Thymus (tissue), 11 donors: ENCODE results near the gene CAPSL. TPM values are rescaled to one million over a fixed set of nuclear protein-coding genes. Genes with fewer than 3 reads are reported as not detected.
"Not testable (repeated sequence)": the region's sequence is repeated elsewhere in the genome, so short reads cannot be mapped to it uniquely, and the experiment has no call there.

Experiments used
- DNase-seq, 9 donors: peaks; one replicate each; pipeline ENCODE4 v3.0.0-alpha.2; 2013; ENCODE audit warnings: low spot score in 9 of 9, low read depth in 6 of 9, missing footprints in 1 of 9
- H3K27ac ChIP-seq, 2 donors: one replicate each; pipeline ENCODE4 v1.5.1; 2013; ENCODE audit warnings: control low read depth in 1 of 2, low read depth in 1 of 2, low read length in 1 of 2, mild to moderate bottlenecking in 1 of 2, moderate library complexity in 1 of 2
- H3K27me3 ChIP-seq, 2 donors: one replicate each; pipeline ENCODE4 v1.5.1; 2013; ENCODE audit warnings: low read length in 1 of 2; ENCODE audit not compliant: control insufficient read depth in 2 of 2, insufficient read depth in 1 of 2
- H3K36me3 ChIP-seq, 2 donors: one replicate each; pipeline ENCODE4 v1.5.1; 2013; ENCODE audit warnings: low read length in 1 of 2, mild to moderate bottlenecking in 1 of 2, moderate library complexity in 1 of 2; ENCODE audit not compliant: control insufficient read depth in 2 of 2, insufficient read depth in 2 of 2
- H3K4me1 ChIP-seq, 2 donors: one replicate each; pipeline ENCODE4 v1.5.1; 2013; ENCODE audit warnings: low read length in 2 of 2; ENCODE audit not compliant: control insufficient read depth in 2 of 2, insufficient read depth in 2 of 2
- H3K4me3 ChIP-seq, 2 donors: one replicate each; pipeline ENCODE4 v1.5.1; 2013; ENCODE audit warnings: low read length in 2 of 2, control low read depth in 1 of 2, mild to moderate bottlenecking in 1 of 2
- H3K9me3 ChIP-seq, 2 donors: one replicate each; pipeline ENCODE4 v1.5.1; 2013; ENCODE audit warnings: low read length in 1 of 2, mild to moderate bottlenecking in 1 of 2; ENCODE audit not compliant: control insufficient read depth in 2 of 2, insufficient read depth in 1 of 2
- WGBS: extraction: QIAGEN DNeasy Blood & Tissue Kit; methylation state at CpG from one replicate; pipeline ENCODE4 v1.1.7; 2013; 5-methylcytosine and 5-hydroxymethylcytosine counted together
- polyA plus RNA-seq: library from polyadenylated mRNA; stranded (reverse); fragments of 200-250 nt; gene quantifications from one replicate; pipeline ENCODE4 v1.2.3, GENCODE V29; 2013
- total RNA-seq: library from RNA; stranded (reverse); fragments of 120-200 nt; gene quantifications from one replicate; pipeline ENCODE4 v1.2.4, GENCODE V29; 2013
- donor health status: healthy.

Gene CAPSL
- total and polyA plus RNA-seq, 2 donors, result 2.6 to 4.0 TPM

GRCh38 chr5:35900972-35901695 lies 37.3 kb downstream of the CAPSL start:
- DNase-seq, result peak in 1 of 9 donors; percentile 68
- Histone ChIP-seq H3K9me3 (peaks cover 0 to 7% of the 10 kb centered on the region in 2 donors), H3K4me3 (peak overlapping the region in 1 of 2 donors; percentile 6), H3K36me3 (no peaks in the 10 kb centered on the region), H3K27me3 (no peaks in the 10 kb centered on the region), H3K4me1 (peaks cover 45 to 67% of the 10 kb centered on the region in 2 donors), H3K27ac (peak overlapping the region; percentile 83 to 89)
- 23% methylated on average over 3 of the region's 3 CpGs for WGBS

- DNase-seq, result peak in 7 of 9 donors; percentile 53 to 90 (median 72)
- Histone ChIP-seq H3K27me3 (no peaks in the 10 kb centered on the region), H3K4me1 (peaks cover 43 to 69% of the 10 kb centered on the region in 2 donors), H3K27ac (peak overlapping the region; percentile 64 to 89), H3K36me3 (no peaks in the 10 kb centered on the region), H3K4me3 (peak overlapping the region in 1 of 2 donors; percentile 1), H3K9me3 (peaks cover 0 to 7% of the 10 kb centered on the region in 2 donors)
- WGBS, result 2% methylated on average over 3 of the region's 3 CpGs
Observed at GRCh38 chr5:35899800-35900199, 38.6 kb downstream of the CAPSL start.

GRCh38 chr5:35898952-35899660 lies 39.3 kb downstream of the CAPSL start:
- Histone ChIP-seq H3K9me3 (peaks cover 0 to 3% of the 10 kb centered on the region in 2 donors), H3K36me3 (no peaks in the 10 kb centered on the region), H3K27me3 (no peaks in the 10 kb centered on the region), H3K4me3 (peak overlapping the region in 1 of 2 donors; percentile 1), H3K27ac (peak overlapping the region; percentile 87 to 89), H3K4me1 (peaks cover 43 to 63% of the 10 kb centered on the region in 2 donors)
- 85% methylated on average over 7 of the region's 7 CpGs for WGBS
- DNase-seq, result no peak

GRCh38 chr5:35894131-35894530 lies 44.3 kb downstream of the CAPSL start:
- 93% methylated on average over 5 of the region's 5 CpGs for WGBS
- Histone ChIP-seq H3K9me3 (no peaks in the 10 kb centered on the region), H3K27me3 (no peaks in the 10 kb centered on the region), H3K4me3 (no peak overlapping the region), H3K4me1 (peaks cover 16 to 33% of the 10 kb centered on the region in 2 donors), H3K27ac (no peak overlapping the region), H3K36me3 (no peaks in the 10 kb centered on the region)
- no peak for DNase-seq

- 97% methylated on average over 23 of the region's 23 CpGs for WGBS
- H3K4me1 ChIP-seq, result peaks cover 10 to 28% of the 10 kb centered on the region in 2 donors
- not testable (repeated sequence) for H3K9me3 ChIP-seq, H3K36me3 ChIP-seq, H3K4me3 ChIP-seq, H3K27ac ChIP-seq, DNase-seq, H3K27me3 ChIP-seq
Observed at GRCh38 chr5:35892799-35893198, 45.6 kb downstream of the CAPSL start.

GRCh38 chr5:35890021-35891020 lies 48.1 kb downstream of the CAPSL start:
- no peaks in the 10 kb centered on the region for H3K27me3 ChIP-seq
- no peaks in the 10 kb centered on the region for H3K36me3 ChIP-seq
- DNase-seq, result no peak
- peak overlapping the region; percentile 3 to 42 for H3K27ac ChIP-seq
- H3K9me3 ChIP-seq, result no peaks in the 10 kb centered on the region
- WGBS, result 91% methylated on average over 5 of the region's 5 CpGs
- H3K4me1 ChIP-seq, result peaks cover 14 to 20% of the 10 kb centered on the region in 2 donors
- no peak overlapping the region for H3K4me3 ChIP-seq

- Histone ChIP-seq H3K27me3 (no peaks in the 10 kb centered on the region), H3K27ac (no peak overlapping the region), H3K4me3 (no peak overlapping the region), H3K9me3 (no peaks in the 10 kb centered on the region), H3K4me1 (peaks cover 26 to 34% of the 10 kb centered on the region in 2 donors), H3K36me3 (no peaks in the 10 kb centered on the region)
- WGBS, result 70% methylated on average over 5 of the region's 5 CpGs
- no peak for DNase-seq
Observed at GRCh38 chr5:35887321-35888100, 50.9 kb downstream of the CAPSL start.

- Histone ChIP-seq H3K27ac (peak overlapping the region in 1 of 2 donors; percentile 92), H3K9me3 (no peaks in the 10 kb centered on the region), H3K4me3 (no peak overlapping the region), H3K4me1 (peaks cover 30 to 45% of the 10 kb centered on the region in 2 donors), H3K36me3 (peaks cover 0 to 2% of the 10 kb centered on the region in 2 donors), H3K27me3 (no peaks in the 10 kb centered on the region)
- peak in 1 of 9 donors; percentile 47 for DNase-seq
- 61% methylated on average over 3 of the region's 3 CpGs for WGBS
Observed at GRCh38 chr5:35886381-35886780, 52.0 kb downstream of the CAPSL start.
